ENCODE data around the gene ENO3. TPM values are rescaled to one million over a fixed set of nuclear protein-coding genes. Genes with fewer than 3 reads are reported as not detected.

Gene ENO3
- total and polyA plus RNA-seq, 2 experiments from 2014 or later = 12.1 to 19.6 TPM

DNA sequence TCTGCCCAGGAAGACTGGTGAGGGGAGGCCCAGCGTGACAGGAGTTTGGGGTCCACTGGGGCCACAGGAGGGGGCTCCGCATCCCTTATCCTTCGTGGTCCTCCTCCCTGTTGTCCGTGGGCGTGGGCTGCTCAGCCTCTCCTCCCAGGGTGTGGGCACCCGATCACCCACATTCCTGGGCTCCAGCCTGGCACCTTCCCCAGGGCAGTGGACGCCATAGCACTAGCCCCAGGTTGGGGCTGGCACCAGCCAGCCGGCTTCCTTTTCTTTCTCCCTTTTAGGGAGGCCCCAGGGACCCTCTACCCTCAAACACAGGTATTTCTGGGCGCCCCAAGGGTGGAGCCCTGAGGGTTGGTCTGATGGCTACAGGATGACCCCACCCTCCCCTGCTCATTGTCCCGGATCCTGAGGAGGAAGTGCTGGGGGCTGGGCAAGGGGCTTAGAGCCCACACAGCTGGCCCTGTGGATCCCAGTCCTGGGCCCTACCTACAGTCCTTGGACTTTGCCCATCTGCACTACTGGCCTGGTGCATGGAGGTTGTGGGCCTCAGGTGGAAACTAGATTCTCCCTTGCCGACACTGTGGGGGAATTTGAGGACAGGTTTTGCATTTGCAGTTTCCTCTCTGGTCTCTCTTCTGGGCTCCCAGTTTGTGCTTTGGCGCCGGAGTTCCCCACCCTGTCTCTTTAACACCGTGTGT lies 48.0 kb downstream of the ENO3 start:
- Mint-ChIP-seq H3K27me3 (ENCODE audit: insufficient read depth, low read depth, poor library complexity) (peaks cover 33% of the 10 kb centered on the region), H3K4me3 (peak overlapping the region; percentile 85), H3K4me1 (peaks cover 21% of the 10 kb centered on the region), H3K36me3 (ENCODE audit: low read depth) (peaks cover 37% of the 10 kb centered on the region), H3K9me3 (0 out of 3 replicates have a peak, but pooled peaks cover 3% of the 10 kb centered on the region), H3K27ac (peak overlapping the region; percentile 25; the same call in 1 of the 2 replicates)
- ATAC-seq (peak; percentile 15), DNase-seq (ENCODE audit: low spot score) (peak; percentile 51)
- TF ChIP-seq, protein P1, sequence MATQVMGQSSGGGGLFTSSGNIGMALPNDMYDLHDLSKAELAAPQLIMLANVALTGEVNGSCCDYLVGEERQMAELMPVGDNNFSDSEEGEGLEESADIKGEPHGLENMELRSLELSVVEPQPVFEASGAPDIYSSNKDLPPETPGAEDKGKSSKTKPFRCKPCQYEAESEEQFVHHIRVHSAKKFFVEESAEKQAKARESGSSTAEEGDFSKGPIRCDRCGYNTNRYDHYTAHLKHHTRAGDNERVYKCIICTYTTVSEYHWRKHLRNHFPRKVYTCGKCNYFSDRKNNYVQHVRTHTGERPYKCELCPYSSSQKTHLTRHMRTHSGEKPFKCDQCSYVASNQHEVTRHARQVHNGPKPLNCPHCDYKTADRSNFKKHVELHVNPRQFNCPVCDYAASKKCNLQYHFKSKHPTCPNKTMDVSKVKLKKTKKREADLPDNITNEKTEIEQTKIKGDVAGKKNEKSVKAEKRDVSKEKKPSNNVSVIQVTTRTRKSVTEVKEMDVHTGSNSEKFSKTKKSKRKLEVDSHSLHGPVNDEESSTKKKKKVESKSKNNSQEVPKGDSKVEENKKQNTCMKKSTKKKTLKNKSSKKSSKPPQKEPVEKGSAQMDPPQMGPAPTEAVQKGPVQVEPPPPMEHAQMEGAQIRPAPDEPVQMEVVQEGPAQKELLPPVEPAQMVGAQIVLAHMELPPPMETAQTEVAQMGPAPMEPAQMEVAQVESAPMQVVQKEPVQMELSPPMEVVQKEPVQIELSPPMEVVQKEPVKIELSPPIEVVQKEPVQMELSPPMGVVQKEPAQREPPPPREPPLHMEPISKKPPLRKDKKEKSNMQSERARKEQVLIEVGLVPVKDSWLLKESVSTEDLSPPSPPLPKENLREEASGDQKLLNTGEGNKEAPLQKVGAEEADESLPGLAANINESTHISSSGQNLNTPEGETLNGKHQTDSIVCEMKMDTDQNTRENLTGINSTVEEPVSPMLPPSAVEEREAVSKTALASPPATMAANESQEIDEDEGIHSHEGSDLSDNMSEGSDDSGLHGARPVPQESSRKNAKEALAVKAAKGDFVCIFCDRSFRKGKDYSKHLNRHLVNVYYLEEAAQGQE (IDR thresholded peaks at IDR 0.05; ENCODE audit: unreplicated experiment) = no peak
- no peak for TF ChIP-seq POLR2AphosphoS5 (IDR thresholded peaks at IDR 0.05; ENCODE audit: low read depth)
- no peak for TF ChIP-seq ZNF331 (CRISPR knock-in tag; IDR thresholded peaks at IDR 0.05; ENCODE audit: low read depth)
- no peak for TF ChIP-seq EZH2 (IDR thresholded peaks at IDR 0.05; ENCODE audit: low read depth, unreplicated experiment)
- TF ChIP-seq NANOG (IDR thresholded peaks at IDR 0.05; ENCODE audit: borderline replicate concordance) = no peak
- no peak for TF ChIP-seq CREB1 (CRISPR knock-in tag; IDR thresholded peaks at IDR 0.05; ENCODE audit: low read depth)
- TF ChIP-seq, protein P2, sequence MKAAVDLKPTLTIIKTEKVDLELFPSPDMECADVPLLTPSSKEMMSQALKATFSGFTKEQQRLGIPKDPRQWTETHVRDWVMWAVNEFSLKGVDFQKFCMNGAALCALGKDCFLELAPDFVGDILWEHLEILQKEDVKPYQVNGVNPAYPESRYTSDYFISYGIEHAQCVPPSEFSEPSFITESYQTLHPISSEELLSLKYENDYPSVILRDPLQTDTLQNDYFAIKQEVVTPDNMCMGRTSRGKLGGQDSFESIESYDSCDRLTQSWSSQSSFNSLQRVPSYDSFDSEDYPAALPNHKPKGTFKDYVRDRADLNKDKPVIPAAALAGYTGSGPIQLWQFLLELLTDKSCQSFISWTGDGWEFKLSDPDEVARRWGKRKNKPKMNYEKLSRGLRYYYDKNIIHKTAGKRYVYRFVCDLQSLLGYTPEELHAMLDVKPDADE (IDR thresholded peaks at IDR 0.05) = no peak
- no peak for TF ChIP-seq JUNB (IDR thresholded peaks at IDR 0.05; ENCODE audit: unreplicated experiment)
- no peak for TF ChIP-seq STAT1 (IDR thresholded peaks at IDR 0.05; ENCODE audit: unreplicated experiment)
- TF ChIP-seq ZNF114 (CRISPR knock-in tag; IDR thresholded peaks at IDR 0.05) = no peak
- TF ChIP-seq, protein P3, sequence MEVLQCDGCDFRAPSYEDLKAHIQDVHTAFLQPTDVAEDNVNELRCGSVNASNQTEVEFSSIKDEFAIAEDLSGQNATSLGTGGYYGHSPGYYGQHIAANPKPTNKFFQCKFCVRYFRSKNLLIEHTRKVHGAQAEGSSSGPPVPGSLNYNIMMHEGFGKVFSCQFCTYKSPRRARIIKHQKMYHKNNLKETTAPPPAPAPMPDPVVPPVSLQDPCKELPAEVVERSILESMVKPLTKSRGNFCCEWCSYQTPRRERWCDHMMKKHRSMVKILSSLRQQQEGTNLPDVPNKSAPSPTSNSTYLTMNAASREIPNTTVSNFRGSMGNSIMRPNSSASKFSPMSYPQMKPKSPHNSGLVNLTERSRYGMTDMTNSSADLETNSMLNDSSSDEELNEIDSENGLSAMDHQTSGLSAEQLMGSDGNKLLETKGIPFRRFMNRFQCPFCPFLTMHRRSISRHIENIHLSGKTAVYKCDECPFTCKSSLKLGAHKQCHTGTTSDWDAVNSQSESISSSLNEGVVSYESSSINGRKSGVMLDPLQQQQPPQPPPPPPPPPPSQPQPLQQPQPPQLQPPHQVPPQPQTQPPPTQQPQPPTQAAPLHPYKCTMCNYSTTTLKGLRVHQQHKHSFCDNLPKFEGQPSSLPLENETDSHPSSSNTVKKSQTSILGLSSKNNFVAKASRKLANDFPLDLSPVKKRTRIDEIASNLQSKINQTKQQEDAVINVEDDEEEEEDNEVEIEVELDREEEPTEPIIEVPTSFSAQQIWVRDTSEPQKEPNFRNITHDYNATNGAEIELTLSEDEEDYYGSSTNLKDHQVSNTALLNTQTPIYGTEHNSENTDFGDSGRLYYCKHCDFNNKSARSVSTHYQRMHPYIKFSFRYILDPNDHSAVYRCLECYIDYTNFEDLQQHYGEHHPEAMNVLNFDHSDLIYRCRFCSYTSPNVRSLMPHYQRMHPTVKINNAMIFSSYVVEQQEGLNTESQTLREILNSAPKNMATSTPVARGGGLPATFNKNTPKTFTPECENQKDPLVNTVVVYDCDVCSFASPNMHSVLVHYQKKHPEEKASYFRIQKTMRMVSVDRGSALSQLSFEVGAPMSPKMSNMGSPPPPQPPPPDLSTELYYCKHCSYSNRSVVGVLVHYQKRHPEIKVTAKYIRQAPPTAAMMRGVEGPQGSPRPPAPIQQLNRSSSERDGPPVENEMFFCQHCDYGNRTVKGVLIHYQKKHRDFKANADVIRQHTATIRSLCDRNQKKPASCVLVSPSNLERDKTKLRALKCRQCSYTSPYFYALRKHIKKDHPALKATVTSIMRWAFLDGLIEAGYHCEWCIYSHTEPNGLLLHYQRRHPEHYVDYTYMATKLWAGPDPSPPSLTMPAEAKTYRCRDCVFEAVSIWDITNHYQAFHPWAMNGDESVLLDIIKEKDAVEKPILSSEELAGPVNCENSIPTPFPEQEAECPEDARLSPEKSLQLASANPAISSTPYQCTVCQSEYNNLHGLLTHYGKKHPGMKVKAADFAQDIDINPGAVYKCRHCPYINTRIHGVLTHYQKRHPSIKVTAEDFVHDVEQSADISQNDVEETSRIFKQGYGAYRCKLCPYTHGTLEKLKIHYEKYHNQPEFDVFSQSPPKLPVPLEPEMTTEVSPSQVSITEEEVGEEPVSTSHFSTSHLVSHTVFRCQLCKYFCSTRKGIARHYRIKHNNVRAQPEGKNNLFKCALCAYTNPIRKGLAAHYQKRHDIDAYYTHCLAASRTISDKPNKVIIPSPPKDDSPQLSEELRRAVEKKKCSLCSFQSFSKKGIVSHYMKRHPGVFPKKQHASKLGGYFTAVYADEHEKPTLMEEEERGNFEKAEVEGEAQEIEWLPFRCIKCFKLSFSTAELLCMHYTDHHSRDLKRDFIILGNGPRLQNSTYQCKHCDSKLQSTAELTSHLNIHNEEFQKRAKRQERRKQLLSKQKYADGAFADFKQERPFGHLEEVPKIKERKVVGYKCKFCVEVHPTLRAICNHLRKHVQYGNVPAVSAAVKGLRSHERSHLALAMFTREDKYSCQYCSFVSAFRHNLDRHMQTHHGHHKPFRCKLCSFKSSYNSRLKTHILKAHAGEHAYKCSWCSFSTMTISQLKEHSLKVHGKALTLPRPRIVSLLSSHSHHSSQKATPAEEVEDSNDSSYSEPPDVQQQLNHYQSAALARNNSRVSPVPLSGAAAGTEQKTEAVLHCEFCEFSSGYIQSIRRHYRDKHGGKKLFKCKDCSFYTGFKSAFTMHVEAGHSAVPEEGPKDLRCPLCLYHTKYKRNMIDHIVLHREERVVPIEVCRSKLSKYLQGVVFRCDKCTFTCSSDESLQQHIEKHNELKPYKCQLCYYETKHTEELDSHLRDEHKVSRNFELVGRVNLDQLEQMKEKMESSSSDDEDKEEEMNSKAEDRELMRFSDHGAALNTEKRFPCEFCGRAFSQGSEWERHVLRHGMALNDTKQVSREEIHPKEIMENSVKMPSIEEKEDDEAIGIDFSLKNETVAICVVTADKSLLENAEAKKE (CRISPR knock-in tag; IDR thresholded peaks at IDR 0.05) = no peak
- no peak for TF ChIP-seq EZH2phosphoT487 (IDR thresholded peaks at IDR 0.05; ENCODE audit: unreplicated experiment)
- TF ChIP-seq, protein P4, sequence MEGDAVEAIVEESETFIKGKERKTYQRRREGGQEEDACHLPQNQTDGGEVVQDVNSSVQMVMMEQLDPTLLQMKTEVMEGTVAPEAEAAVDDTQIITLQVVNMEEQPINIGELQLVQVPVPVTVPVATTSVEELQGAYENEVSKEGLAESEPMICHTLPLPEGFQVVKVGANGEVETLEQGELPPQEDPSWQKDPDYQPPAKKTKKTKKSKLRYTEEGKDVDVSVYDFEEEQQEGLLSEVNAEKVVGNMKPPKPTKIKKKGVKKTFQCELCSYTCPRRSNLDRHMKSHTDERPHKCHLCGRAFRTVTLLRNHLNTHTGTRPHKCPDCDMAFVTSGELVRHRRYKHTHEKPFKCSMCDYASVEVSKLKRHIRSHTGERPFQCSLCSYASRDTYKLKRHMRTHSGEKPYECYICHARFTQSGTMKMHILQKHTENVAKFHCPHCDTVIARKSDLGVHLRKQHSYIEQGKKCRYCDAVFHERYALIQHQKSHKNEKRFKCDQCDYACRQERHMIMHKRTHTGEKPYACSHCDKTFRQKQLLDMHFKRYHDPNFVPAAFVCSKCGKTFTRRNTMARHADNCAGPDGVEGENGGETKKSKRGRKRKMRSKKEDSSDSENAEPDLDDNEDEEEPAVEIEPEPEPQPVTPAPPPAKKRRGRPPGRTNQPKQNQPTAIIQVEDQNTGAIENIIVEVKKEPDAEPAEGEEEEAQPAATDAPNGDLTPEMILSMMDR (conservative IDR thresholded peaks at IDR 0.05; ENCODE audit: low read depth in 2 of 2) = no peak
- Histone ChIP-seq H3K4me3 (peak overlapping the region; percentile 94), H3K9me2 (ENCODE audit: insufficient read depth) (no peaks in the 10 kb centered on the region), H3K4me1 (ENCODE audit: insufficient read depth) (peaks cover 19% of the 10 kb centered on the region; the same call in 1 of the 2 replicates), H3K27me3 (ENCODE audit: insufficient read depth) (peaks cover 11% of the 10 kb centered on the region; the same call in 1 of the 2 replicates), H2AFZ (no peak overlapping the region), H3F3A (replicated peaks; ENCODE audit: low read depth) (0 out of 2 replicates have a peak, but pooled peaks cover 2% of the 10 kb centered on the region), H4K20me1 (replicated peaks; ENCODE audit: insufficient read depth) (no peaks in the 10 kb centered on the region; the same call in none of the 2 replicates), H3K27ac (ENCODE audit: low read depth) (peak overlapping the region; percentile 32; the same call in 1 of the 2 replicates), H3K36me3 (ENCODE audit: insufficient read depth) (peaks cover 12% of the 10 kb centered on the region), H3K4me2 (peak overlapping the region; percentile 98), H3K79me2 (replicated peaks; ENCODE audit: insufficient read depth) (peaks cover 16% of the 10 kb centered on the region)
